CD4-positive, alpha-beta T cell (primary cell): ENCODE measurements around the gene JHY. TPM values are rescaled to one million over a fixed set of nuclear protein-coding genes. Genes with fewer than 3 reads are reported as not detected.

Experiments
- ATAC-seq: fragments of 200-7000 bp; cut with Tn5 transposase; one replicate; pipeline ENCODE4 v1.10.0; 2022; ENCODE audit warnings: mild to moderate bottlenecking; ENCODE audit not compliant: poor library complexity
- CTCF ChIA-PET: fragments of 350-600 bp; sonication (Branson Sonifier 250); formaldehyde crosslinking; loops from one replicate; lab custom pipeline; 2021; ENCODE audit warnings: antibody characterized with exemption, inconsistent platforms; lab: Charles Lee
- POLR2A ChIA-PET: fragments of 350-600 bp; sonication (Branson Sonifier 250); formaldehyde crosslinking; loops from one replicate; lab custom pipeline; 2021; ENCODE audit warnings: antibody characterized with exemption, inconsistent platforms; lab: Charles Lee
- DNase-seq, 14 experiments: peaks; one replicate each; pipeline ENCODE4 v3.0.0-alpha.2; 2013 to 2020; ENCODE audit warnings: mixed read lengths in 2 of 14
- H3K27ac ChIP-seq, 2 donors: one replicate each; pipeline versions ENCODE4 v1.5.1 to v1.7.0; 2013; ENCODE audit warnings: low read length in 2 of 2, low read depth in 1 of 2, mild to moderate bottlenecking in 1 of 2
- H3K27me3 ChIP-seq, 2 experiments: 1 replicate in 1 of 2; 2 replicates in 1 of 2; pipeline versions ENCODE4 v1.6.1 to v1.7.0; 2013; ENCODE audit warnings: low read length in 2 of 2, control low read depth in 1 of 2, mild to moderate bottlenecking in 1 of 2, moderate library complexity in 1 of 2; ENCODE audit not compliant: insufficient read depth in 2 of 2, control insufficient read depth in 1 of 2
- H3K36me3 ChIP-seq: one replicate; pipeline ENCODE4 v1.6.1; 2013; ENCODE audit warnings: low read length, control low read depth; ENCODE audit not compliant: insufficient read depth
- H3K4me1 ChIP-seq: one replicate; pipeline ENCODE4 v1.6.1; 2013; ENCODE audit warnings: low read length, control low read depth; ENCODE audit not compliant: insufficient read depth
- H3K4me3 ChIP-seq: one replicate; pipeline ENCODE4 v1.5.1; 2013; ENCODE audit warnings: mild to moderate bottlenecking, low read length, moderate library complexity
- H3K9me3 ChIP-seq, 2 experiments: 1 replicate in 1 of 2; 2 replicates in 1 of 2; pipeline versions ENCODE4 v1.6.1 to v1.7.0; 2013; ENCODE audit warnings: low read length in 2 of 2, mild to moderate bottlenecking in 2 of 2, control low read depth in 1 of 2, moderate library complexity in 1 of 2; ENCODE audit not compliant: control insufficient read depth in 1 of 2, insufficient read depth in 1 of 2
- H3K27ac Mint-ChIP-seq: one replicate; pipeline ENCODE4 v1.8.0; 2020; ENCODE audit warnings: mixed read lengths
- H3K27me3 Mint-ChIP-seq: one replicate; pipeline ENCODE4 v1.8.0; 2021; ENCODE audit warnings: mixed read lengths
- H3K36me3 Mint-ChIP-seq: one replicate; pipeline ENCODE4 v1.8.0; 2021; ENCODE audit warnings: low read depth, mixed read lengths
- H3K4me1 Mint-ChIP-seq: one replicate; pipeline ENCODE4 v1.8.0; 2021; ENCODE audit warnings: low read depth, mixed read lengths
- H3K4me3 Mint-ChIP-seq: one replicate; pipeline ENCODE4 v1.8.0; 2020; ENCODE audit warnings: mild to moderate bottlenecking, mixed read lengths
- H3K9me3 Mint-ChIP-seq: one replicate; pipeline ENCODE4 v1.8.0; 2020; ENCODE audit warnings: mixed read lengths
- CTCF ChIP-seq: fragments of 200-600 bp; IDR thresholded peaks from one replicate; pipeline ENCODE4 v1.8.0; 2022; ENCODE audit warnings: antibody characterized with exemption, mild to moderate bottlenecking
- intact Hi-C, 2 experiments: fragments of 100-400 bp; cut with DNase I in 1 of 2; cut with micrococcal nuclease in 1 of 2; formaldehyde crosslinking; loops; one replicate each; pipeline versions ENCODE4 v1.15.1 to v1.9.0; 2023 to 2025; cut with DNase I, micrococcal nuclease
- total RNA-seq, 174 experiments: library from RNA in 2 of 174; stranded (reverse) in 2 of 174; gene quantifications; one replicate each; pipeline ENCODE4 v1.2.3 and lab custom pipeline; 2021 to 2026

JHY gene
- total RNA-seq, 2 experiments from 2014 or later: 4.6 to 4.7 TPM

- ATAC-seq: peak; percentile 53
- intact Hi-C loops: loop anchor here (1.0 to 5.0 kb wide), 5 partner anchors 13 to 272 kb away; partner anchors contain the start of gene CRTAM (in 1 of the 2)
- peak overlapping the region; percentile 39 for H3K4me3 ChIP-seq
Observed at GRCh38 chr11:122852074-122852795, 30.3 kb upstream of the JHY start.

GRCh38 chr11:122852796-122853160, 29.8 kb upstream of the JHY start:
- peaks cover 33% of the 10 kb centered on the region for H3K4me1 Mint-ChIP-seq
- ATAC-seq (no peak), DNase-seq (no peak)
- Histone ChIP-seq H3K27ac (peak overlapping the region in 1 of 2 donors; percentile 42), H3K27me3 (no peaks in the 10 kb centered on the region), H3K4me1 (peaks cover 24% of the 10 kb centered on the region), H3K36me3 (no peaks in the 10 kb centered on the region), H3K9me3 (no peaks in the 10 kb centered on the region), H3K4me3 (no peak overlapping the region)
- H3K9me3 Mint-ChIP-seq: no peaks in the 10 kb centered on the region
- no peak for TF ChIP-seq CTCF
- H3K27ac Mint-ChIP-seq: peak overlapping the region; percentile 87
- no peak overlapping the region for H3K4me3 Mint-ChIP-seq
- ChIA-PET CTCF (interaction anchor here (0.5 to 5.6 kb wide), 11 partner anchors 9 to 660 kb away, joined by 3 to 44 read pairs (median 4); partner anchors contain the start of gene CRTAM), POLR2A (interaction anchor here (1.1 to 3.5 kb wide), 10 partner anchors 9 to 273 kb away, joined by 3 to 44 read pairs (median 6); partner anchors contain the start of genes CRTAM and HSPA8)
- intact Hi-C loops: loop anchor here (1.0 to 5.0 kb wide), 5 partner anchors 14 to 272 kb away; partner anchors contain the start of gene CRTAM (in 1 of the 2)
- H3K27me3 Mint-ChIP-seq: no peaks in the 10 kb centered on the region
- H3K36me3 Mint-ChIP-seq: peaks cover 8% of the 10 kb centered on the region

More at GRCh38 chr11:122852074-122852795, 30.3 kb upstream of the JHY start:
- Histone ChIP-seq H3K4me1 (peaks cover 24% of the 10 kb centered on the region), H3K27me3 (no peaks in the 10 kb centered on the region), H3K9me3 (no peaks in the 10 kb centered on the region), H3K36me3 (no peaks in the 10 kb centered on the region), H3K27ac (peak overlapping the region; percentile 18 to 42)
- CTCF ChIA-PET: interaction anchor here (0.5 to 5.6 kb wide), 11 partner anchors 9 to 660 kb away, joined by 3 to 44 read pairs (median 4); partner anchors contain the start of gene CRTAM
- peak in 11 of 14 experiments; percentile 5 to 62 (median 29) for DNase-seq
- Mint-ChIP-seq H3K9me3 (no peaks in the 10 kb centered on the region), H3K27ac (peak overlapping the region; percentile 87), H3K36me3 (peaks cover 8% of the 10 kb centered on the region), H3K27me3 (no peaks in the 10 kb centered on the region), H3K4me3 (peak overlapping the region; percentile 78), H3K4me1 (peaks cover 37% of the 10 kb centered on the region)
- POLR2A ChIA-PET: interaction anchor here (0.6 to 3.5 kb wide), 17 partner anchors 9 to 272 kb away, joined by 3 to 44 read pairs (median 4); partner anchors contain the start of genes CRTAM and HSPA8
- TF ChIP-seq CTCF: no peak

GRCh38 chr11:122853261-122853660, 29.3 kb upstream of the JHY start:
- DNase-seq (no peak), ATAC-seq (no peak)
- no peaks in the 10 kb centered on the region for H3K9me3 Mint-ChIP-seq
- Histone ChIP-seq H3K36me3 (no peaks in the 10 kb centered on the region), H3K4me1 (peaks cover 24% of the 10 kb centered on the region), H3K27me3 (no peaks in the 10 kb centered on the region), H3K4me3 (no peak overlapping the region), H3K9me3 (no peaks in the 10 kb centered on the region), H3K27ac (no peak overlapping the region)
- H3K36me3 Mint-ChIP-seq: peaks cover 8% of the 10 kb centered on the region
- peak overlapping the region; percentile 87 for H3K27ac Mint-ChIP-seq
- CTCF ChIA-PET: interaction anchor here (0.8 to 5.6 kb wide), 14 partner anchors 10 to 224 kb away, joined by 3 to 44 read pairs (median 4); partner anchors contain the start of gene CRTAM
- POLR2A ChIA-PET: interaction anchor here (1.1 to 3.5 kb wide), 9 partner anchors 10 to 273 kb away, joined by 3 to 44 read pairs (median 5); partner anchors contain the start of genes CRTAM and HSPA8
- intact Hi-C loops: loop anchor here in 1 of 2 experiments (2.0 to 5.0 kb wide), 4 partner anchors 14 to 271 kb away; partner anchors contain the start of gene CRTAM
- H3K27me3 Mint-ChIP-seq: no peaks in the 10 kb centered on the region
- no peak for TF ChIP-seq CTCF
- H3K4me1 Mint-ChIP-seq: peaks cover 33% of the 10 kb centered on the region
- no peak overlapping the region for H3K4me3 Mint-ChIP-seq
